Measurements from ENCODE around the gene RAB10.
A peak's percentile ranks its signal among the peaks of the same experiment; 100 is the strongest.
"Not testable (repeated sequence)": the region's sequence is repeated elsewhere in the genome, so short reads cannot be mapped to it uniquely, and the experiment has no call there.

RAB10 gene

GRCh38 chr2:26016706-26017045, 17.2 kb upstream of the RAB10 start:
- peak in 1 of 2 donors; percentile 13 for DNase-seq

GRCh38 chr2:26017464-26018183, 16.3 kb upstream of the RAB10 start:
- no peak for DNase-seq

GRCh38 chr2:26018184-26019055, 15.5 kb upstream of the RAB10 start:
- peak; percentile 65 to 79 for DNase-seq

- DNase-seq, result no peak
Observed at GRCh38 chr2:26020231-26020640, 13.6 kb upstream of the RAB10 start.

- no peak for DNase-seq
Observed at GRCh38 chr2:26024260-26024659, 9.6 kb upstream of the RAB10 start.

- DNase-seq, result no peak
Observed at GRCh38 chr2:26025509-26025908, 8.4 kb upstream of the RAB10 start.

GRCh38 chr2:26028083-26028482, 5.8 kb upstream of the RAB10 start:
- DNase-seq, result not testable (repeated sequence)

GRCh38 chr2:26032586-26033269, 1.2 kb upstream of the RAB10 start:
- DNase-seq, result peak in 1 of 2 donors; percentile 27

GRCh38 chr2:26033270-26033817, 540 bp upstream of the RAB10 start:
- DNase-seq, result peak in 1 of 2 donors; percentile 70

GRCh38 chr2:26034637-26034992, 731 bp downstream of the RAB10 start:
- DNase-seq, result no peak

- peak; percentile 55 to 62 for DNase-seq
Observed at GRCh38 chr2:26035090-26035743, 1.3 kb downstream of the RAB10 start.

GRCh38 chr2:26039603-26040323, 5.9 kb downstream of the RAB10 start:
- no peak for DNase-seq

GRCh38 chr2:26043109-26043508, 9.2 kb downstream of the RAB10 start:
- no peak for DNase-seq

GRCh38 chr2:26043862-26044696, 10.2 kb downstream of the RAB10 start:
- peak; percentile 29 to 35 for DNase-seq

- no peak for DNase-seq
Observed at GRCh38 chr2:26048791-26049190, 14.9 kb downstream of the RAB10 start.

GRCh38 chr2:26049641-26050040, 15.8 kb downstream of the RAB10 start:
- DNase-seq, result no peak

GRCh38 chr2:26052740-26053139, 18.9 kb downstream of the RAB10 start:
- no peak for DNase-seq

- DNase-seq, result no peak
Observed at GRCh38 chr2:26054598-26055348, 20.9 kb downstream of the RAB10 start.

GRCh38 chr2:26058390-26058789, 24.5 kb downstream of the RAB10 start:
- DNase-seq, result no peak

GRCh38 chr2:26059542-26059941, 25.7 kb downstream of the RAB10 start:
- no peak for DNase-seq

Data from inflammatory macrophage (primary cell).